Activated CD4-positive, CD25-positive, alpha-beta regulatory T cell treated with anti-CD3 and anti-CD28 coated beads, Interleukin-2, amount 50 U/mL, for 16 hours (primary cell): ENCODE data around the gene ASCC1.
A peak's percentile ranks its signal among the peaks of the same experiment; 100 is the strongest.

Experiments
- DNase-seq: peaks from one replicate; pipeline ENCODE4 v3.0.0-alpha.2; 2020; ENCODE audit warnings: low read depth, low spot score

The ASCC1 gene, protein sequence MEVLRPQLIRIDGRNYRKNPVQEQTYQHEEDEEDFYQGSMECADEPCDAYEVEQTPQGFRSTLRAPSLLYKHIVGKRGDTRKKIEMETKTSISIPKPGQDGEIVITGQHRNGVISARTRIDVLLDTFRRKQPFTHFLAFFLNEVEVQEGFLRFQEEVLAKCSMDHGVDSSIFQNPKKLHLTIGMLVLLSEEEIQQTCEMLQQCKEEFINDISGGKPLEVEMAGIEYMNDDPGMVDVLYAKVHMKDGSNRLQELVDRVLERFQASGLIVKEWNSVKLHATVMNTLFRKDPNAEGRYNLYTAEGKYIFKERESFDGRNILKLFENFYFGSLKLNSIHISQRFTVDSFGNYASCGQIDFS

DNA sequence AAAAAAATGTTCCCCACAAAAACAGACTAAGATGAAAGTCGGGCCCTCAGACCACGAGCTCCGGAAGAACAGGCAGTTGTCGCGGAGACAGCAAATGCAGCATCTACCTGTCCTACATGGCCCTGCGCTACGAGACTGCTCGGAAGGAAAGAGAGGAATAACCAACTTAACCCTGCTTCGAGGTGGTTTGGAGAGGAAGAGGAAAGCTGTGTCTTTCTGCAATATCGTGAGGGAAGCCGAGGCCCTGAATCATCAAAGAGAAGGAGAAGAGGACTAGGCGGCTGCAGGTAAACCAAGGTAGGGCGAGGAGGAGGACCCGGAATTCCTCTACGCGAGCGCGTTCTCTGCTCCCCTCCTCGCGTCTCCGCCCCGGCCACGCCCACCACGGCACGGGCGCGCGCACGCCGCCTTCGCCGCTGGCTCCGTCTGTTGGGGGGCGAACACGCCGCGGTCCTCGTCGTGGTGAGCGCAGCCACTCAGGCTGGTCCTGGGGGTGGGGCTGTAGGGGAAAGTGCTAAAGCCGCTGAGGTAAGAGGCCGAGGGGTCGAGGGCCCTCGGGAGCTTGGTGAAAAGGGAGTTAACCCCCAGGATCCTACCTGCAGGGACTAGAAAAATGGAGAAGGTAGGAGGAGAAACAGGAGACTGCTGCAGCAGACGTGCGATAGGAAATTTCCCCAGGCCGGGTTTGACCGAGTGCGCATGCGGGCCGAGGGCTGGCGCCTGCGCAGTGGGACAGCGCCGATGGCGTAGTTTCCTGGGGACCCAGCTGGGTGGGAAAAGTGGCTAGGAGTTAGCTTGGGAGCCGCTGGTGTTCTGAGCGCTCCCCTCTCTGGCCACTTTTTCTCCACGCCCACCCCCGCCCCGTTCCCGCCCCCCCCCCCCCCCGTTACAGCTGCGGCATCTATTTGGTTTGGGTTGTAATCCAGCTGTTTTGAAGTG lies at the start of gene ASCC1, which contains the start of gene ANAPC16:
ASCC1 (minus strand) TSS at position 666 of the 939 bp plus-strand sequence. CDS start 2,978 bp downstream, outside the sequence.
ANAPC16 (plus strand) TSS at position 402 of the 939 bp plus-strand sequence. CDS start 7,903 bp downstream, outside the sequence.
- peak; percentile 88 for DNase-seq

DNA sequence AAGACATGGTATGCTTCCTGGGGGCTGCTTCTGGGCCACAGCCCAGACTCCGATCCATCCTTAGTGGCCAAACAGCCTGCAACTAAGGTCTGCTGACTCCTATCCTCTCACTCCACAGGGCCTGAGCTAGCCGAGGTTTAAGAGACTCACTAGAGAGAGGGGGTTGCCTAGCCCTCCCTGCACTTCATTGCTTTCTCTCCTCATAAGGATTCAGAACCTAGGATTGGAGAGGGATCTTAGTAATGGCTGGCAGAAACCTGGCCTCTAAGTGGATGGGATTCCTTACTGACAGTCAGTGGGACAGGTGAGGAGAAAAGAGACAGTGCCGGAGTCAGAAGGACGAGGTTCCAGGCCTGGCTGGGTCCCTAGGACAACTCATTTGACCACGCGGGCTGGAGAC lies 49.4 kb upstream of the ASCC1 start:
- DNase-seq, result no peak

DNA sequence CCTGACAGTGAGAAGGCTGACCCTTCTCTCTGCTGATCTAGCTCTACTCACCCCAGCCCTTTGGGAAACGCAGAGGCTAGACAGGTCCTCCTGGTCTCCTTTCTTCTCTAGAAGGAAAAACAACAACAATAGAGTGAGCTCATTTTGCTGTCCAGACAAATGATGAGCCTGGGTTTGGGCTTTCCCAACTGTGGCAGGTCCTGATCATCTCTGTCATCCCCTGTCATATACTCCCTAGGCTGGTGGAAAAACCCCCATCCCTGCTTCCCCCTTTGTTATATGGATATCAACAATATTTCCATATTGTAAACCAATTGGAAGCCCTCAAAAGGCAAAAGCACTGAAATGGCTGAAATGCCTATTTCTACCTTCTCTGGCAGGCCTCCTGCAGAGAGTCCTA lies 48.5 kb upstream of the ASCC1 start:
- no peak for DNase-seq

DNA sequence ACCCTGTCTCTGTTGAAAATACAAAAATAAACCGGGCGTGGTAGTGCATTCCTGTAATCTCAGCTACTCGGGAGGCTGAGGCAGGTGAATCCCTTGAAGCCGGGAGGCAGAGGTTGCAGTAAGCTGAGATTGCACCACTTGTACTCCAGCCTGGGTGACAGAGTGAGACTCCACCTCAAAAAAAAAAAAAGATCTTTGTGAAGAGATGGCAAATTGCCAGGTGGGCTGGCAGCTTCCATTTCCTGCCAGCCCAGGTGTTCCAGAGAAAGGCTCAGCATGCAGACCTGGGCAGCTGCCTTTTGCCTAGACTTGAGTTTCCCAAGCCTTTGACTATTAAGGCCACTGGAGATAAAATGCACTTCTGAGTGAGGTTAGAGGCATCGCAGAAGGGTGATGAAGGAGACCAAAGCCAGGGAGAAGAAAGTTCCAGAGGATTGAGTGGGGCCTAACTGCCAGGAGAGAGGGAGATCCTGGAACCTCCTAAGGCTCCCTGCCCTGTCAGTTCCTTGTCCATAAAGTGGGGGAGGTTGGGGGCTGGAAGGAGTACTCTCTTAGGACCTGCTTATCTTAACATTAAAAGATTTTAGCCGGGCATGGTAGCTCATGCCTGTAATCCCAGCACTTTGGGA lies 47.7 kb upstream of the ASCC1 start:
- DNase-seq, result no peak

DNA sequence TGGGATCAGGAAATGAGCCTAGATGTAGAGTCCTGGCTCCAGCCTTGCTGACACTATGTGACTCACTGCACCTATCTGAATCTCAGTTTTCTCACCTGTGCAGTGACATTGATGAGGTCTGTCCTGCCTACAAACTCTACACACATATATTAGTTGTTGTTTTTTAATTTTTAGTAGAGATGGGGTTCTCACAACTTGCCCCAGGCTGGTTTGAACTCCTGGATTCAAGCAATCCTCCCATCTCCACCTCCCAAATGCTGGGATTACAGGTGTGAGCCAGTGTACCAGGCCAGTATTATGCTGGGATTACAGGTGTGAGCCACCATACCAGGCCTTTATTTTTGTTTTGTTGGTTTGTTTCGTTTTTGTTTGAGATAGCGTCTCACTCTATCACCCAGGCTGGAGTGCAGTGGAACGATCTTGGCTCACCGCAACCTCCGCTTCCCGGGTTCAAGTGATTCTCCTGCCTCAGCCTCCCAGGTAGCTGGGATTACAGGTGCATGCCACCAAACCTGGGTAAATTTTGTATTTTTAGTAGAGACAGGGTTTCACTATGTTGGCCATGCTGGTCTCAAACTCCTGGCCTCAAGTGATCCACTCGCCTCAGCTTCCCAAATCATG lies 45.8 kb upstream of the ASCC1 start:
- DNase-seq, result no peak

DNA sequence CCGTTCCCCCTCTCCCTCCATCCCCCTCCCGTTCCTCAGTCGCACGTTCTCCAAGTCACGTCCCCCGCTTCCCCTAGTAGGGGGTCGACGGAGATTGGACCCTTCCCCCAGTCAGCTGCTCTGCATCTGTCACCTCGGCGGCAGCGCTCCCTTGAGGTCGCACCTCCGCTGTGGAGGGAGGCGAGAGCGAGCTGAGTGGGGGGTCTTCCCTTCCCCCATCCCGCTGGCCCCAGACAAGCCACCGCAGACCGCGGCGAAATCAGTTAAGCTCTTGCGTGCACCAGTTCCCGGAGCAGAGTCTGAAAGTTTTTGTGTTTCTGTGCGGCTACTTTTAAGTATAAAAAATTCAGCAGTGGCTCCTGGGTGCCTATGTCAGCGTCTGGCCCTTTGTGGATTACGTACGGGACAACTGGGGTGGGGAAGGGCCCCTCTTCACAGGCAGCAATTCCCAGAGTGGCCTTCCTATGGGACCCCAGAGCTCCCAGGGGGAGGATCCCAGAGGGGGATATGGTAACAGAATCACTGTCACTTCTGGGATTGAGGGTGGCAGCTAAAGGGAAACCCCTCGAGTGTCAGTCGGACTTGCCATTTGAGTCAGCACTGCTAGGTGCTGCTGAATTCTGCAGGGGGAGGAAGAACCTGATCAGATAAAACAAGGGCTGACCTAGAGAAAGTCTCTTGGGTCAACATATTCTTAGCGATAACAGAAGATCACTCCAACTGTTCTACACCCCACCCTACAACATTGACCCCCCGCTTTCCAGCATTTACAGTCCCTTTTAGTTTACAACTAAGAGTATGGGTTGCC lies 45.1 kb upstream of the ASCC1 start:
- peak; percentile 17 for DNase-seq

DNA sequence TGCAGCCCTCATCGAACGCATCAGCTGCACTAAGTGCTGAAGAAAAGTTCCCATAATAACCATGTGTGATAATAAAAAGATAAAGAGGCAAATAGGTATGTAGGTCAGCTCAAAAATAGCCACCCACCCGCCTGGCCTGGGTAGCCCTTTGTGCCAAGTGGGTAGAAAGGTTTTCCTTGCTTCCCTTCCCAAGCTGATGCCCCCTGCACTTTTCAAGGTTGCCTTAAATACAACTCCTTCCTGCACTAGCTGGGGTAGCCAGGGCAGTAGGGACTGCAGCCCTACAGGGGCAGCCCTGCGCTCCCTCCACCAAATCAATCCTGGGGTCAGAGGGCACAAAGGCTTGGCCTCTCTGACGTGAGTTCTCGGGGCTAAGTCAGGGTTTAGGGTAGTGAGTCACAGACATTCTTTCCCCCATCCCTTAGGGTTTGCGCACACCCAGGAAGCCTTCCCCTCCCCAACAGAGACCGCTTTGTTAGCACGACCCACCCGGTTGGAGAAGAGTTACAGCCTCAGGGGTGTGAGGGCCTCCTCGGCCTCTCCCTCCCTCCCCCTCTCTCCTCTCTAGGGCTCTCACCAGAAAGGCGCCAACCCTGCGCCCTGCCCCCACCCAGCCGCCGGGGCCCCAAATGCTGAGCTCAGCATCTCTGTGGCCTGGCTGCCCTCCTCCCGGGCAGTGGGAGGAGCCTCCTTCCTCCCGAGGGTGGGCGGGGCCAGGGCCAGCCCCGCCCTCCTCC lies 44.3 kb upstream of the ASCC1 start:
- peak; percentile 51 for DNase-seq

DNA sequence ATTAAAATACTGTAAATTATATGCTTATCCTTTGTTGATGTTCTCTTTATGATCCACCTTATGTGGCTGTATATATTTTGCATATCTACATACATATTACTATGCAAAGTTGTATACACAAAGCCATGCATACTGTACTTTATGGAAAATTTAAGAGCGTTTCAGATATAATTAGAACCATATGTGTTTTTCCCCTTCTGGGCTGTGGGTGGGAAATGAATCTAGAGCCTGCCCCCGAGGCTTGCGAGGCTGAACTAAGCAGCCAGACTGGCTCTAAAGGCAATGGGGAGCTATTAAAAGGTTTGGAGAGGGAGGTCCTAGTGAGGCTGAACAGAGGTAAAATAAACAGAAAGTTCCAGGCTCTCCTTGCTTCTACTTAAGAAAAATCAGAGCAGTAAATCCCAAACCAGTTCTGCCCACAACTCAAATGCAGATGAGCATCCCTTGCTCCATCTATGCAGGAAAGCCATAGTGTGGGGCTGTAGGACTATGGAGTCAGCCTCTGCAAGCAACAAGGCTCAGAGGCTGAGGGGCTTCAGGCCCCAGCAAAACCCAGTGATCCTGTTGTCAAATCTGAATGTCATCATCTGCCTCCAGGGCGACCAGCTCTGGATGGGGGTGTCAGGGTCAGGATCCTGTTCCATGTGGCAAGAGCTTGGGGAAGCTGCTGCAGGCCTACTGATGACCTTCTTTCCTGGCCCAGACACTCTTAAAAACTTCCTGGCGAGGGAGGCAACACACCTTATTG lies 43.6 kb upstream of the ASCC1 start:
- no peak for DNase-seq

DNA sequence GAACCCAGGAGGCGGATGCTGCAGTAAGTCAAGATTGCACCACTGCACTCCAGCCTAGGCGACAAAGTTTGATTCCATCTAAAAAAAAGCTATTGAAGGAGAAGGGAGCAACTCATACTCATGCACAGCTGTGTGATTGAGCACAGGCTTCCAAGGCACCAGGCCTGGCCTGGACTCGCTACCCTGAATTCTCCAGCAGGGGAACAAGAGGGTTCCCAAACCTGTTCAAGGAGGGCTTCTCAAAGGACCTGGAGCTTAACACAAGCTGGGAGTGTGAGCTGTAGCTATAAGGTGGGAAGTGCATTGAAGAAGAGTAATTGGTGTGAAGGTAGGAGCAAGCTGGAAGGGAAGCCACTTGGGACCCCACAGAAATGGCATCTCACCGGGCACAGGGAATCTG lies 42.5 kb upstream of the ASCC1 start:
- no peak for DNase-seq

DNA sequence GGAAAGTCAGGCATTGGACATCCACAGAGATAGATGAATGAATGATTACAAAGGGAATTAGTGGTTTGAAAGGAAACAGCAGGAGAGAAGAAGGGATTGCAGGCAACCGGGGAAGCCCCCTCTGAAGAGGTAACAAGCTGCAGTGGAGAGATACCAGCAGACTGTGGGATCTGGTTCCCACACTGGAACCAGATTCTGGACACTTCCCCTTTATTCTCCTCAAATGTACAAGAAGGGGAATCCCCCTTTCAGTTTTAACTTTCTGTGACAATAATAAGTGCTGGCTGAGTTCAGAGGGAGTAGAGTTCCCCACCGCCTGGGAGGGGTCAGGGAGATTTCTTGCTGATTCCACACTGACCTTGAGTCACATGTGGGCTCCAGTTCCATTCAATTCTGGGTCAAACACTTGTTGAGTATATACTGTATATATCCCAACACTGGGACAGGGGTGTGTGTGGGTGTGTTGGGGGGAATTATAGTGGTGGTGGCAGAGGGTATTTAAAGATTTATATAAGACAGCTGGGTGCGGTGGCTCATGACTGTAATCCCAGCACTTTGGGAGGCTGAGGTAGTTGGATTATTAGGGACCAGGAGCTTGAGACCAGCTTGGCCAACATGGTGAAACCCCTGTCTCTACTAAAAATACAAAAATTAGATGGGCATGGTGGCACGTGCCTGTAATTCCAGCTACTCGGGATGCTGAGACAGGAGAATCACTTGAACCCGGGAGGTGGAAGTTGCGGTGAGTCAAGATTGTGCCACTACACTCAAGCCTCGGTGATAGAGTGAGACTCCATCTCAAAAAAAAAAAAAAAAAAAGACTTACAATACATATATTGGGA lies 41.2 kb upstream of the ASCC1 start:
- DNase-seq, result no peak

DNA sequence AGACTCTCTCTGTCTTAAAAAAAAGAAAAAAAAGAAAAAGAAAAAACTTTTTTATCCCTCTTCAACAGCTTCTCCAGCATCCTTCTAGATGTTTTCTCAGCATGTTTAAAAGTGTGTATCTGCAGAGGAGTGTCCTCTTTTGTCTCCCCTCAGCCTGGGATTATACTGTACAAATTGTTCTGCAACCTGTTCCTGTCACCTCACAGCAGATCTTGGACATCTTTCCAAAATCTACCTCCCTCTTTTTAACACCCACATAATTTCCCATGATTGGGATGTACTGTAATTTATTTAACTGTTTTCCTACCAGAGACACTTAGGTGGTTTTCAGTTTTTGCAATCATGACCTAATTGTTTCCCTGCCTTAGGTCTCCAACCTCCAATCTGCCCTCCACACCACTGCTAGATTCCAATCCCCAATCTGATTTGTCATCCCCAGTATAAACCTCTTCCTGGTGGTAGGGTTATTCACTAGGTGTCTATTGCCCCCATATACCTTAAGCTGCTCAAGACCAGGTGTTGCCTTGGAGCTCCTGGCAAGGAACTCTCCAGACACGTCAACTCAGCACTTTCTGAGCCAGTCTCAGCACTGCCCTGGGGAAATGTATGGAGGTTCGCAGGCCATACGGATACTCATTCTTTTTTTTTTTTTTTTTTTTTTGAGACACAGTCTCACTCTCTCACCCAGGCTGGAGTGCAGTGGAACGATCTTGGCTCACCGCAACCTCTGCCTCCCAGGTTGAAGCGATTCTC lies 40.1 kb upstream of the ASCC1 start:
- no peak for DNase-seq

DNA sequence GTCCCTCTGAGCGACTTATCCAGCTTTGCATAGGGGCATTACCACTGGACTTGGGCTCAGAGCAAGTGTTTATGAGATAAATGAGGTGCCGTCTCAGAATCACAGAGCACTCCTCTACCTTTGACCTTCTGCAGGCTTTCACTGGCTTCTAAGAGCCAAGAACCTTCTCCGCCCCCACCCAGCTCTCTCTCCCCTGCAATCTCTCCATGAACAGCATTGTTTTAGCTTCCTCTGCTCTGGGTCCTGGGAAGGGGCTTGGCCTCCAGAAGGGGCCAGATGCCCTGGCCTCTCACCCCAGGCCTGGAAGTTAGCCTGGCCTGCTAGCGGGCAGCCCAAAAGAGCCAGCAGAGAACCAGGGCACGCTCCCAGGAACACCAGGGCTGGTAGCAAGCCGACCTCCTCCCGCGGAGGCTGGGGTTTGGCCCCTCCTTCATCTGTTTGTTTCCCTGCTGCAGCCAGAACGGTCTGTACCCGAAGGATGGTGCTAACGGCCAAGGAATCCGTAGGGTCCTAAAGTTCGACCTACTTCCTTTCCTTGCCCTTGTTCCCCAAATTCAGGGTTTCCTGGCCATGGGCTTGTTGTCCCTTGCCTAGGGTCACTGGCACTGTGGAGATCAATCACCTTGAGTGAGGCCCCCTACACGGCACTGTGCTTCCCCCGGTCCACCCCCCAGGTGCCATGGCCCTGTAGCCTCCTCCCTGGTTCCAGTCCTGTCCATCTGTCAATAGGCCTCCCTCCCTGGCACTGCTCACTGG lies 38.9 kb upstream of the ASCC1 start:
- no peak for DNase-seq

DNA sequence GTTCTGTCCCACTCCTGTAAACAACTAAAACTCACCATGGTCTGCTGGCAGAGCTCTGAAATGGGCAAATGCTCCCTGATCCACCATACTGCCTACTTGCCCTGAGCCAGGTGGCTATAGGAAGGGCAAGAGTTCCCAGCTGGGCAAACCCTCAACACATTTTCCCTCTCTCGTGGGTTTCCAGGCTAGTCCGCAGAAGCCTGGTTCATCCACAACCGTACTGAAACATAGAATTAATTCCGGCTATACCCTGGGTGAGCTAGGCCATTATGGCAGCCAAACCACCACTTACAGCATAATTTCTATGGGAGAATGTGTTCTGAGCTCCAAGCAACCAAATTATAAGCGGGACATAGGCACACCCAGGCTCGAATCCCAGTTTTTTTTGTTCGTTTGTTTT lies 37.5 kb upstream of the ASCC1 start:
- no peak for DNase-seq

DNA sequence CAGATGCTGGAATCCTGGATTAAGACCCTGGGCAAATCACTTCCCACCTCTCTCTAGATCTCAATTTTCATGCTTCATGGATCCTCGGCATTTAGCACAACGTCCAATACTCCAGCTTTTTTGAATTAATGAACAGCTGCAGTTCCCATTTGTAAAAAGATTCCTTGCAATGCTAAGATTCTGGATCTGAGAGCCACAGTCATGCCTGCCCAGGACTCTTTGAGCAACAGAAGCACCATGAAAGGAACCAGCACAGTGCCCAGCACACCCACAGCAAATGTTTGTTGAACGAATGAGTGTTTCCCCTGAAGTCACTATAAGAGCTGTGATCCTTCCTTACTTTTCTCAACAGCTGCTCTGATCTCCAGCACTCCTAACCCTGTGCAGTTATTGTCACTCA lies 36.9 kb upstream of the ASCC1 start:
- DNase-seq, result no peak

DNA sequence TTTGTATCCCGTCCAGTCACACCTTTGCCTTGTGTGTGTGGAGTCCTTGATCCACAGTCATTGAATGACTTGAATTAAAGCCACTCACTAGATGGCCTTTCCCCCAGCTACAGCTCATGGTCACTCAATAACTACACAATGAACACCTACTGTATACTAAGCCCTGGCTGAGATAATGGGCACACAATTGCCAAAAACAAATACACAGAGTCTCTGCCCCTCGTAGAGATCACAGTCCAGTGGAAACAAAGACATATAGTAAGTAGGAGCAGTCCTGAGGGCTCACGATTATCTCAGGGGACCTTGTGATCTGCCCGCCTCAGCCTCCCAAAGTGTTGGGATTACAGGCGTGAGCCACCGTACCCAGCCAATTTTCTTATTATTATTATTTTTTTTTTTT lies 35.6 kb upstream of the ASCC1 start:
- DNase-seq, result no peak

DNA sequence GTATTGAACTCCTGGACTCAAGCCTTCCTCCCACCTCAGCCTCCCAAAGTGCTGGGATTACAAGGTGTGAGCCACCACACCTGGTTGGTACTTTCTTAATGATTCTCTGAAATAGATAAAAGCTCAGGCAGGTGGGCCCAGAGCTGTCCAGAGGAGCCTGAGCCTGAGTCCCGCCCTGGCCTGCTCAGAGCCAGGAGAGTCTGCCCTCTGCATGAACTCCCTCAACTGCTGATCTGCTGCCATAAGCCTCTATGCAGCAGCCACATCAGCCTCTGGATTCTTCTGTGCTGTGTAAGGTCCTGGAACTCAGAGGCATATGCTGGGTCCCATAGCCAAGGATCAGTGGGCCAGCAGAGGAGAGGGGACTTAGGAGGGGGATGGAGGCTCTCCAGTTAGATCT lies 34.6 kb upstream of the ASCC1 start:
- DNase-seq, result no peak
